Parathyroid adenoma (tissue), 2 donors: ENCODE measurements around the gene PRKCH.

ENCODE experiments used
- H2AFZ ChIP-seq: fragments of 300-600 bp; sonication (generic); one replicate; pipeline ENCODE4 v1.7.0; 2017; ENCODE audit warnings: antibody characterized with exemption, mild to moderate bottlenecking
- H3K27ac ChIP-seq: fragments of 300-600 bp; sonication (generic); one replicate; pipeline ENCODE4 v1.7.0; 2017
- H3K27me3 ChIP-seq: fragments of 300-600 bp; sonication (generic); one replicate; pipeline ENCODE4 v1.7.0; 2017; ENCODE audit warnings: low read length; ENCODE audit not compliant: control insufficient read depth, insufficient read depth
- H3K36me3 ChIP-seq: fragments of 300-600 bp; sonication (generic); one replicate; pipeline ENCODE4 v1.7.0; 2017; ENCODE audit warnings: low read length; ENCODE audit not compliant: control insufficient read depth, insufficient read depth
- H3K4me1 ChIP-seq: fragments of 300-600 bp; sonication (generic); one replicate; pipeline ENCODE4 v1.7.0; 2017; ENCODE audit warnings: control low read depth
- H3K4me2 ChIP-seq: fragments of 300-600 bp; sonication (generic); one replicate; pipeline ENCODE4 v1.7.0; 2017; ENCODE audit warnings: low read length
- H3K4me3 ChIP-seq: fragments of 300-600 bp; sonication (generic); one replicate; pipeline ENCODE4 v1.7.0; 2017; ENCODE audit warnings: low read depth, low read length
- H3K79me2 ChIP-seq: fragments of 300-600 bp; sonication (generic); one replicate; pipeline ENCODE4 v1.7.0; 2017; ENCODE audit warnings: control low read depth
- H3K9ac ChIP-seq: fragments of 300-600 bp; sonication (generic); one replicate; pipeline ENCODE4 v1.7.0; 2017; ENCODE audit warnings: mild to moderate bottlenecking
- H3K9me3 ChIP-seq: fragments of 300-600 bp; sonication (generic); one replicate; pipeline ENCODE4 v1.7.0; 2017; ENCODE audit warnings: low read length; ENCODE audit not compliant: control insufficient read depth
- CTCF ChIP-seq: fragments of 300-600 bp; sonication (generic); IDR thresholded peaks from one replicate; pipeline ENCODE4 v1.7.0; 2017; ENCODE audit warnings: antibody characterized with exemption, mild to moderate bottlenecking
- donor health status: primary hyperparathyroidism.

Gene PRKCH

GRCh38 chr14:61377749-61378148, 56.4 kb downstream of the PRKCH start:
- no peak overlapping the region for H3K27ac ChIP-seq
- no peaks in the 10 kb centered on the region for H3K27me3 ChIP-seq
- H3K36me3 ChIP-seq, result no peaks in the 10 kb centered on the region
- H3K79me2 ChIP-seq, result peaks cover 37% of the 10 kb centered on the region
- no peak for TF ChIP-seq CTCF
- H2AFZ ChIP-seq, result no peak overlapping the region
- H3K4me1 ChIP-seq, result peaks cover 3% of the 10 kb centered on the region
- no peak overlapping the region for H3K9ac ChIP-seq
- H3K4me3 ChIP-seq, result no peak overlapping the region
- H3K9me3 ChIP-seq, result no peaks in the 10 kb centered on the region
- no peak overlapping the region for H3K4me2 ChIP-seq

- Histone ChIP-seq H3K79me2 (peaks cover 24% of the 10 kb centered on the region), H2AFZ (no peak overlapping the region), H3K4me3 (no peak overlapping the region), H3K27me3 (no peaks in the 10 kb centered on the region), H3K9ac (no peak overlapping the region), H3K36me3 (no peaks in the 10 kb centered on the region), H3K4me1 (peaks cover 3% of the 10 kb centered on the region), H3K27ac (no peak overlapping the region), H3K9me3 (no peaks in the 10 kb centered on the region), H3K4me2 (no peak overlapping the region)
- TF ChIP-seq CTCF, result no peak
Measured at GRCh38 chr14:61379639-61380184, 58.3 kb downstream of the PRKCH start.

- no peaks in the 10 kb centered on the region for H3K36me3 ChIP-seq
- no peak overlapping the region for H3K27ac ChIP-seq
- TF ChIP-seq CTCF, result no peak
- peaks cover 16% of the 10 kb centered on the region for H3K79me2 ChIP-seq
- no peaks in the 10 kb centered on the region for H3K9me3 ChIP-seq
- H3K4me3 ChIP-seq, result no peak overlapping the region
- no peaks in the 10 kb centered on the region for H3K27me3 ChIP-seq
- H3K9ac ChIP-seq, result no peak overlapping the region
- no peak overlapping the region for H3K4me2 ChIP-seq
- H2AFZ ChIP-seq, result no peak overlapping the region
- H3K4me1 ChIP-seq, result peaks cover 7% of the 10 kb centered on the region
Measured at GRCh38 chr14:61380984-61381383, 59.6 kb downstream of the PRKCH start.

GRCh38 chr14:61381553-61381952, 60.2 kb downstream of the PRKCH start:
- Histone ChIP-seq H3K9ac (no peak overlapping the region), H2AFZ (no peak overlapping the region), H3K4me2 (no peak overlapping the region), H3K4me1 (peaks cover 7% of the 10 kb centered on the region), H3K4me3 (no peak overlapping the region), H3K36me3 (no peaks in the 10 kb centered on the region), H3K79me2 (peaks cover 16% of the 10 kb centered on the region), H3K9me3 (no peaks in the 10 kb centered on the region), H3K27ac (no peak overlapping the region), H3K27me3 (no peaks in the 10 kb centered on the region)
- no peak for TF ChIP-seq CTCF

- no peak overlapping the region for H3K27ac ChIP-seq
- no peak overlapping the region for H3K4me2 ChIP-seq
- no peak for TF ChIP-seq CTCF
- no peak overlapping the region for H3K9ac ChIP-seq
- H2AFZ ChIP-seq, result no peak overlapping the region
- H3K9me3 ChIP-seq, result no peaks in the 10 kb centered on the region
- H3K36me3 ChIP-seq, result no peaks in the 10 kb centered on the region
- no peak overlapping the region for H3K4me3 ChIP-seq
- peaks cover 4% of the 10 kb centered on the region for H3K4me1 ChIP-seq
- H3K27me3 ChIP-seq, result no peaks in the 10 kb centered on the region
- H3K79me2 ChIP-seq, result peaks cover 12% of the 10 kb centered on the region
Measured at GRCh38 chr14:61382842-61383241, 61.5 kb downstream of the PRKCH start.
